ENCODE data around the gene KPRP. TPM values are rescaled to one million over a fixed set of nuclear protein-coding genes. Genes with fewer than 3 reads are reported as not detected.

Gene KPRP
- total RNA-seq, 2 donors from 2014 or later = not detected

Other genes starting within 250 kb of the KPRP start
- not detected for gene LCE5A, start 247.2 kb upstream of the KPRP start, total RNA-seq
- gene CRCT1, start 243.5 kb upstream of the KPRP start, total RNA-seq = not detected
- not detected for gene LCE3E, start 191.2 kb upstream of the KPRP start, total RNA-seq
- gene LCE3D, start 177.5 kb upstream of the KPRP start, total RNA-seq = not detected
- not detected for gene LCE3C, start 157.8 kb upstream of the KPRP start, total RNA-seq
- gene LCE3B, start 144.2 kb upstream of the KPRP start, total RNA-seq = not detected
- not detected for gene LCE3A, start 134.9 kb upstream of the KPRP start, total RNA-seq
- gene LCE2D, start 94.6 kb upstream of the KPRP start, total RNA-seq = not detected
- not detected for gene LCE2C, start 82.7 kb upstream of the KPRP start, total RNA-seq
- gene LCE2B, start 71.9 kb upstream of the KPRP start, total RNA-seq = not detected
- not detected for gene LCE2A, start 59.7 kb upstream of the KPRP start, total RNA-seq
- not detected for gene LCE4A, start 49.9 kb upstream of the KPRP start, total RNA-seq
- gene LCE1F, start 17.1 kb downstream of the KPRP start, total RNA-seq = not detected
- not detected for gene LCE1E, start 28.2 kb downstream of the KPRP start, total RNA-seq
- gene LCE1D, start 38.7 kb downstream of the KPRP start, total RNA-seq = not detected
- gene LCE1C, start 48.6 kb downstream of the KPRP start, total RNA-seq = not detected
- gene LCE1B, start 53.9 kb downstream of the KPRP start, total RNA-seq = not detected
- not detected for gene LCE1A, start 69.4 kb downstream of the KPRP start, total RNA-seq
- gene LCE6A, start 84.8 kb downstream of the KPRP start, total RNA-seq = not detected
- not detected for gene LCE7A, start 102.0 kb downstream of the KPRP start, total RNA-seq
- gene SMCP, start 120.3 kb downstream of the KPRP start, total RNA-seq = not detected
- gene IVL, start 150.5 kb downstream of the KPRP start, total RNA-seq = not detected
- not detected for gene SPRR5, start 189.2 kb downstream of the KPRP start, total RNA-seq
- not detected for gene SPRR4, start 212.6 kb downstream of the KPRP start, total RNA-seq
- gene SPRR1A, start 226.1 kb downstream of the KPRP start, total RNA-seq = not detected
- gene SPRR3, start 243.7 kb downstream of the KPRP start, total RNA-seq = not detected

Measured in activated naive CD4-positive, alpha-beta T cell treated with anti-CD3 and anti-CD28 coated beads, Interleukin-2, amount 50 U/mL, for 72 hours (primary cell).